HG02885 (cell line): ENCODE results near the gene FAM107B.
"Not testable (repeated sequence)": the region's sequence is repeated elsewhere in the genome, so short reads cannot be mapped to it uniquely, and the experiment has no call there.

Experiments
- ATAC-seq: cut with Tn5 transposase; IDR thresholded peaks from one replicate; pipeline ENCODE4 v1.9.1; 2021; ENCODE audit warnings: mild to moderate bottlenecking; ENCODE audit not compliant: unreplicated experiment, poor library complexity

The FAM107B gene

DNA sequence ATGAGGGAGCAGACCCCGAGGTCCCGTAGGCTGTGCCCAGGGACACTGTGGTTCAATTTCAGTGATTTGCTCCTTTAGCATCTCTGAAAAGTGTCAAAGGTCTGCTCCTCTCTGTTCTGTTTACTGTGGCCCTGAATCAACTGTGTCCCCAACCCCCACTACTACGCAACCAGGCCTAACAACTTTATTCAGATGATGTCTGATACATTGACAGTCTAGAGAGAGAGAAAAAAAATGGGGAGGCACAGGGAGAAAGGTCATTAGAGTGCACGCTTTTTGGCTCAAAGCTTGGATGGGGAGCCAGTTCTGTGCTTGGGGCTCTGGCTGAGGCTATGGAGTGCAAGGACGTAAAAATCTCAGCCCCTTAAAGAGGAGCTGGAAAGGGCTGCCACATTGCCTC is 77.9 kb downstream of the FAM107B start:
- no peak for ATAC-seq

GRCh38 chr10:14695847-14696480 is 78.7 kb downstream of the FAM107B start:
- ATAC-seq = no peak

GRCh38 chr10:14693891-14694290 is 80.8 kb downstream of the FAM107B start:
- no peak for ATAC-seq

GRCh38 chr10:14692344-14693076 is 82.2 kb downstream of the FAM107B start:
- ATAC-seq = peak; percentile 59

- ATAC-seq = no peak
These were observed 83.3 kb downstream of the FAM107B start for GRCh38 chr10:14691359-14691758.

DNA sequence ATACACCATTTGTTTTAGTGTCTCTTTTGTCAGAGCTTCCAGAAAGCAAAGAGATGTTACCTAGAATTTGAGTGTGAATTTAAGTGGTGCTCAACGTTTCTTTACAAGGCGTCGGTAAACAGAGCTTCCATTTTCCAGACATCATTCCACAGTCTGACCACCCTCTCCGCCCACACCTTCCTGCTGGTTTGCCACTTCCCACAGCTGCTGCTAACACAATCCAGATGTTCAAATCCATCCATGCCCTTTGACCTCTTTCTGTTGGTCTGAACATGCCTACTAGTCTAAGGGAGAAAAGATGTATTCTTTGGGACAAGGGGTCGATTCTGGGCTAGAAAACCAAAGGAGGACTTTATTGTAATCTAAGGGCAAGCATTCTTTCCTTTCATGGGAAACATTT is 86.1 kb downstream of the FAM107B start:
- ATAC-seq = no peak

DNA sequence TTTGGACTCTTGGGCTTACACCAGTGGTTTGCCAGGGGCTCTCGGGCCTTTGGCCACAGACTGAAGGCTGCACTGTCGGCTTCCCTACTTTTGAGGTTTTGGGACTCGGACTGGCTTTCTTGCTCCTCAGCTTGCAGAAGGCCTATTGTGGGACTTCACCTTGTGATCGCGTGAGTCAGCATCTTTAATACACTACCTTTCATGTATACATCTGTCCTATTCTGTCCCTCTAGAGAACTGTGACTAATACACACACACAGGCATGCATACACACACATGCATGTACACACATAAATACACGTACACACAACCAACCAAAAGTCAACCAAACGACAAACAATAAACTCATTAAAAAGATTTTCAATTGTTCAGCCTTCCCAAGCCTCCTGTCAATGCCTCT is 86.5 kb downstream of the FAM107B start:
- ATAC-seq = not testable (repeated sequence)

- no peak for ATAC-seq
These were observed 87.4 kb downstream of the FAM107B start for GRCh38 chr10:14687340-14687739.

- ATAC-seq = peak; percentile 71
These were observed 88.3 kb downstream of the FAM107B start for GRCh38 chr10:14686356-14686755.

DNA sequence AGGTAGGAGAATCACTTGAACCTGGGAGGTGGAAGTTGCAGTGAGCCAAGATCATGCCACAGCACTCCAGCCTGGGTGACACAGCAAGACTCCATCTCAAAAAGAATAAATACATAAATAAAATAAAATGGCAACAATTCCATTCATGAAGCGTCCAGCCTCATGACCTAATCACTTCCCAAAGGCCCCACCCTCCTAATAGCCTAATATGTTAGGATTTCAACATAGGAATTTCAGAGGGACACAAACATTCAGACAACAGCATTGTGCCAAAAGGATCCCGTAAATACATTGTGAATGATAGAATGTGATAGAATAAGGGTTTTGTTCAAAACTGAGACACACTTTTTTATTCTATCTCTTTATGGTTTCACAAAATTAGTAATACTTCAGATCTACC is 90.3 kb downstream of the FAM107B start:
- ATAC-seq = no peak

- no peak for ATAC-seq
These were observed 91.4 kb downstream of the FAM107B start for GRCh38 chr10:14683256-14683655.

DNA sequence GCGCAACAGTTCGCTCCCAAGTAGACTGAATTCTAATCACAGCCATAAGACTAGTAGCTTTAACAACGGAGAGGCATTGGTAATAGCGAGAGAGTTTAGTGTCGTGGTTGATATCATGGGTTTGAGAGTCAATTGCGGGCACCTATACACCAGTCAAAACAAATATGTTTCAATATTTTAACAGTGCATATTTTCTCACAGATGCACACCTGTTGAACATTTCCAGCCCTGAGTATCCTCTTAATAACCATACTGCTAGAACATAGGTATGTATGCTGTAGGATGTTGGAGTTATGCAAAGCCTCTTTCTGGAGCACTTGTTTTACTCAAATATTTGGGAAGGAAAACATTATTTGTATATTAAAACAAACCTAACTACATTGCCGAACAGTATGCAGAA is 92.9 kb downstream of the FAM107B start:
- no peak for ATAC-seq

GRCh38 chr10:14681305-14681704 is 93.4 kb downstream of the FAM107B start:
- ATAC-seq = no peak

DNA sequence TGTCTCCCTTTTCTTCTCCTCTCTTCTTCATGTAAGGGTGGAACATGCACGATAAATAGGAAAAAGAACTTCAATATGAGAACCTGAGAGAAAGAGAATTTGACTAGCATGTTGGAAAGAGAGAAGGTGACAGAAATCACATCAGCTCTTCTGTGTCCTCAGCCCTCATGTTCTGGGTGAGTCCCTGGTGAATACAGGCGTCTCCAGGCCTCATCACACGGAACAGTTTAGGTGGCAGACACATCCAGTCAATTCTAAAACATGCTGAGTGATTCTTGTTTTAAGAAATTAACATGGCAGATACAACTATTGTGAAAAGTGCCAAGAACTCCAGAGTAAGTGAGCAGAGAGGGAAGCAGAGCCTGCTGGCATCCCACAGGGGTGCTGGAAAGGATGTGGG is 96.1 kb downstream of the FAM107B start:
- no peak for ATAC-seq

GRCh38 chr10:14676732-14677131 is 98.0 kb downstream of the FAM107B start:
- no peak for ATAC-seq

DNA sequence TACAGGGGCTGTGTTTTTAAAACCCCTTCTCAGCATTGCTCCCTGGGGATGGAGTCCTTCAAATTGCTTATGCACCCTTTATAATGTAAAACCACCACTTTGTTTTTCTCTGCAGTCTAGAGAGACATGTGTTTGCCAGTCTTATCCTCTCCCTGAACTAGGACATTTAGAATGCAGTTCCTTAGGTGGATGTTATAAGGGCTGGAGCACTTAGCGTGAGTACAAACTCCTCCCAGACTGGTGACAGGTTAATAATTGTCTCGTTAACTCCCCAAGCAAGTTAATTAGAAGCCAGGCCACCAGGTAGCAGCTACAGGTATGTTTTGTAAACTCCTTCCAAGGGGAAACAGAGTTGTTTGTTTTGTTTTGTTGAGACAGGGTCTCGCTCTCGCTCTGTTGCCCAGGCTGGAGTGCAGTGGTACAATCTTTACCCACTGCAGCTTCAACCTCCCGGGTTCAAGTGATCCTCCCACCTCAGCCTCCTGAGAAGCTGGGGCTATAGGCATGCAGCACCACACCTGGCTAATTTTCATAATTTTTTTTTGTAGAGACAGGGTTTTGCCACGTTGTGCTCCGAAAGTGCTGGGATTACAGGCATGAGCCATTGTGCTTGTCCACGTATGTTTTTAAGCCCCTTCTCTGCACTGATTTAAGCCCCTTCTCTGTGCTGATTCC is 100.2 kb downstream of the FAM107B start:
- ATAC-seq = no peak

GRCh38 chr10:14673189-14673861 is 101.4 kb downstream of the FAM107B start:
- ATAC-seq = no peak

DNA sequence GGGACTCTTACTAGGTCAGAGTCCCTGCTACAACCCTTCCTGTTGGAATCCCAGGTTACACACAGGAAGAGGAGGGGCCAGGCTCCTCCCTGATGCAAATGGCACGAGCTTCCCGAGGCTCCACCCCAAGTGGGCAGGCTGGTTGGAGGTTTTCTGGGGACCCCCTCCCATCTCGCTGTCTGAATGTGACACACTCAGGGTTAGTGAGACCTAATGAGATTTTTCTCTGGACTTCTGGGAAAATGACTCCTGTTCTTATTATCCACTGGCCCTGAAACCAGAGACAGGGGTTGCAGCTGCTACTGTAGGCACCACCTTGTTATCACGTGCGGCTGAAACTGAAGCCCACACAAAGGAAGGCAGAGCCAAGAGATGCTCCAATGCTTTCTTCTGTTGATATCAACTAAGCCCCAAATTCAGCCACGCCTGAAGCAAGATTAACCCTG is 103.3 kb downstream of the FAM107B start:
- ATAC-seq = no peak

DNA sequence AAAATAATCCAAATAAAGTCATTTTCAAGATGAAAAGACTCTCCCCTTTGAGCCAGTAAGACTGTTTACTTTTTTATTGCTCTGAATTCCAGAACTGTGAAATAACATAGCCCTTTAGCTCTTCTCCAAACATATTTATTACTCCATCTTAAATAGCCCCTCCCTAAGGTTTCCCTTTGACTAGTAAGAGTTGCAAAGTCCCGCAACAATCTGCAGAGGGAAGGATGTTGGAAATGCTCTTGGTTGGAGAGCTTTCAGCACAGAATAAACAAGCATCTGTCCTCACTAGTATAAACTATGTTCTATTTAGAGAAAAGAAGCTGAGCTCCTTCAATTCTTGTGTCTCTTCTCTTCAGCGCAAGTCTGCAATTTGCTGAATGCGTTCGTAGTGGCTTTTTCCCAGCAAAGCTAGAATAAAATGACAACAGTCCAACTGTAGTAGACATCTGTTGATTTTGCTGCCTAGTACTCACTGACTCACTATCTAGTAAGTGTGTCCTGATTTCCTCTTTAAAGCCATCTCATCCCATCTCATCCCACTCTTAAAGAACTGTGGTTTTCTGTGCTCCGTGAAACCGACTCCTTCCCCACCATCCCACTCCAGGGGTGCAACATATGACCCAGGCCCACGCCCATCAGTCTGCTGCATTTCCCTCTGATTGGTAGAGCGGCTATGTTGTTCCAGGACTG is 104.0 kb downstream of the FAM107B start:
- ATAC-seq = no peak

DNA sequence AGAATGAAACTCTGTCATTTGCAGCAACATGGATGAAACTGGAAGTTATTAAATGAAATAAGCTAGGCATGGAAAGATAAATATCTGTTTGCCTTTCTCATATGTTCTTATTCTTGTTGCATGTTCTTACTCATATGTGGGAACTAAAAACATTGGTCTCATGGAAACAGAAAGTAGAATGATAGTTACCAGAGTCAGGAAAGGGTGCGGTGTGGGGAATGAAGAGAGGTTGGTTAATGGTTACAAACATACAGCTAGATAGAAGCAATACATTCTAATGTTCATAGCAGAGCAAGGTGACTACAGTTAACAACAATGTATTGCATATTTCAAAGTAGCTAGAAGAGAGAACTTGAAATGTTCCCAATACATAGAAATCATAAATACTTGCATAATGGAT is 105.1 kb downstream of the FAM107B start:
- no peak for ATAC-seq
